Epithelial cell of prostate (primary cell): Measurements from ENCODE around the gene LRMDA.
"Not testable (repeated sequence)": the region's sequence is repeated elsewhere in the genome, so short reads cannot be mapped to it uniquely, and the experiment has no call there.

Source experiments
- DNase-seq: peaks from one replicate; pipeline ENCODE4 v3.0.0-alpha.2; 2011; ENCODE audit warnings: low read depth, low spot score
- H3K27ac ChIP-seq: fragments of 450-650 bp; 2 replicates; pipeline ENCODE4 v1.5.1; 2017; ENCODE audit warnings: mild to moderate bottlenecking

LRMDA gene

DNA sequence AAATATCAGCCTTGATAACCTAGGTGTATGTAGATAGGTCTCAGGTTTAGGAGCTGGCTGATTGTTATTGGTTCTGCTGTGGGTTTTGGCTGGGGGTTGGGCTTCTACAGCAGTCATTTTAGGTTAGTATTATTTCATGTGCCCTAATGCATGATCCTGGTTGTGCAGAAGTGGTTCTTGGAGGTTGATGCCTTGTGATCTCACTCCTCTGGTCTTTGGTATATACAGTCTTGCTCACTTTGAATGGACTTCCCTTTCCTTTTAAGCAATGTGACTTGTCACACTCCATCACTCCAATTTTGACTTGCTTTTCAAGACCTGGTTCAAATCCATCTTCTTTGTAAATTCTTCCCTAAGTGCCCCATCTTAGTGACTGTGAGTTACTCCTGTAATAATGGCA lies 188.9 kb downstream of the LRMDA start:
- H3K27ac ChIP-seq: no peak overlapping the region
- no peak for DNase-seq

DNA sequence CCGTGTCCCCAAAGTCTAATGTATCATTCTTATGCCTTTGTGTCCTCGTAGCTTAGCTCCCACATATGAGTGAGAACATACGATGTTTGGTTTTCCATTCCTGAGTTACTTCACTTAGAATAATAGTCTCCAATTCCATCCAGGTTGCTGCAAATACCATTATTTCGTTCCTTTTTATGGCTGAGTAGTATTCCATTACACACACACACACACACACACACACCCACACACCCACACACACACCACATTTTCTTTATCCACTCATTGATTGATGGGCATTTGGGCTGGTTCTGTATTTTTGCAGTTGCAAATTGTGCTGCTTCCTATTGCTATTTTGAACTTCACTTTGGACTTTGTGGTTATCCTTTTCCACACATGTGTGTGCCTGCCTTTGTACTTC lies 189.6 kb downstream of the LRMDA start:
- DNase-seq, H3K27ac ChIP-seq: not testable (repeated sequence)

DNA sequence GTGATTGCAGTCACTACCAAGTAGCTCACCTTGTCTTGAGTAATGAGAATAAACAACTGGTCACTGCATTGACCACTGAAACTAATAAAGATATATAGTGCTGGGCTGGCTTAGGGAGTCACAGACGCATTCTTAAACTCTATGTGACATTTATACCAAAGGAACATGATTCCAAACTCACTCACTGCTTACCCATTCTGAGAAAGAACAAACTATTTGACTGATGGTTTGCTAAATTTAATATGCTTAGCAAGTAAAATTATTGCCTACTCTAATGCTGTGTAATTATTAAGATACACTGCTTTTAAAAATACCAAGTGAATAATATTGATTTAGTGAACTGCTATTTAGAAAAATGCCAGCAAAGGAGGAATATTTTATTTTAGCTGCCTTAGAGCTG lies 191.1 kb downstream of the LRMDA start:
- H3K27ac ChIP-seq: no peak overlapping the region

DNA sequence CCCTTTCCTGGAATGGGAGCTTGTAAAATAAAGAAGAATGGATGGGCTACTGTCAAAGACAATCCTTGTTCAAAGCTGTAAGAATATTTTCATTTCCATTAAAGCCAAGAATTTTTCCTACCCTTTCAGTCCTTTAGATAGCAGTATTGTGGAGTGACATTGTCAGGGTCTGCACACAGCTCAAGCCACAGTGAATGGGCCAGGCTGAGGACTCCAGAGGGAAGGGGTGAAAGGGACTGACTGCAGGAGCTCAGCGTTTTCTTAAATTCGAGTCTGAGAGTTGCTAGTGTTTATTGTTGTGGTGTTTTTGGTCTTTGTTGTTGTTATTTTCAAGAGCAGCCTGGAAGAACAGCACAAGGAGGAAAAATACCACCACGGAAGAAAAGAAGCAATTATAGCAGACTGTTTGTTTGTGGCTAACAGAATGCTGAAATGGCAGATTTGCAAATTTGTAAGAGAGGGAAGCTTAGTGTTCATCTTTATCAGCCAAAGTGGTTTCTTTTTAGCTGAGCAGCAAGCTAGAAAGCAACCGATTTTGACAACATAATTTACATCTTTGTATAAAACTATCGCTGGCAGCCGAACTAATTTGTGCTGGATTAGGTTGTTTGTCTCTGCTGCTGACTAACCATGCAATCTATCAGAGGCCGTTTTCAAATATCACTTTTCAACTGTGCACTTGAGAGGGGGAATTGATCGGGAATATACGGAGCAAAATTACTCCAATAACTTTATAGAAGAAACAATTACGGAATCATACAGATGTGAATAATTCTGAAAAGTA lies 192.1 kb downstream of the LRMDA start:
- DNase-seq: no peak
- H3K27ac ChIP-seq: no peak overlapping the region

More for the DNA sequence above, 191.1 kb downstream of the LRMDA start:
- no peak for DNase-seq

DNA sequence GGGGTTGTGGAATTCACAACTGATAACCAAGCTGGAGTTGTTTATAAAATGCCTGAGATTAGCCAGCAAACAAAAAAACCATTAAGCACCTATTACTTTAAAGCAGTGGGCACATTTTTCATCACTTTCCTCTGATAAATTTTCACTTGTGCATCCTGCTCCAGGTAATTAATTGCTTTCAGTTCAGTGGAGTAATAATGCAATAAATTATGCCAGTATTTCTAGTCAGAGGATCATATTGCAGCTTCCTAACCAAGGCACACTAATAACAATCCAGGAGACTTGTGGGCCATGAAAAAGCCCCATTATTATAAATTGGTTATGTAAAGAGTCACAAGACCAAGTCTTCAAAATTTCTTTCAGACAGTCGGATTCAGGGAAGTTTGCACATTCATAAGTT lies 193.2 kb downstream of the LRMDA start:
- DNase-seq: no peak
- H3K27ac ChIP-seq: no peak overlapping the region

DNA sequence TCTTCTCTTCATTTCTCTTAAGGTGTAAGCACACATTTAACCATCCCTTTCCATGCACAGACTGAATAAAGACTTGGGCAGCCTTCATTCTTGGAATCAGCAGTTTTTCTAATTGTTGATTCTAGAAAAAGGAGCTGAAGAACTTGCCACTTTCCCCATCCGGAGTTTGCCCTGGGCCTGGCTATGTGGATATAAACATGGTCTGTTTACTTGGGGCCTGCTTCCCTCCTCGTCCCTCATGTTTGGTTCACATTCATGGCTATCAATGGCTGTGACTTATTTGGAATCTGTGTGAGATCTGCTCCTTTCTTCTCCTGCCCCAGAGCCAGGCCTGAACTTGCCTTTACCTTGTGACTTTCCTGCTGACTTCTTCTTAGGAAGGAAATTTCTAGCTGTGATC lies 199.3 kb downstream of the LRMDA start:
- H3K27ac ChIP-seq: no peak overlapping the region
- no peak for DNase-seq

DNA sequence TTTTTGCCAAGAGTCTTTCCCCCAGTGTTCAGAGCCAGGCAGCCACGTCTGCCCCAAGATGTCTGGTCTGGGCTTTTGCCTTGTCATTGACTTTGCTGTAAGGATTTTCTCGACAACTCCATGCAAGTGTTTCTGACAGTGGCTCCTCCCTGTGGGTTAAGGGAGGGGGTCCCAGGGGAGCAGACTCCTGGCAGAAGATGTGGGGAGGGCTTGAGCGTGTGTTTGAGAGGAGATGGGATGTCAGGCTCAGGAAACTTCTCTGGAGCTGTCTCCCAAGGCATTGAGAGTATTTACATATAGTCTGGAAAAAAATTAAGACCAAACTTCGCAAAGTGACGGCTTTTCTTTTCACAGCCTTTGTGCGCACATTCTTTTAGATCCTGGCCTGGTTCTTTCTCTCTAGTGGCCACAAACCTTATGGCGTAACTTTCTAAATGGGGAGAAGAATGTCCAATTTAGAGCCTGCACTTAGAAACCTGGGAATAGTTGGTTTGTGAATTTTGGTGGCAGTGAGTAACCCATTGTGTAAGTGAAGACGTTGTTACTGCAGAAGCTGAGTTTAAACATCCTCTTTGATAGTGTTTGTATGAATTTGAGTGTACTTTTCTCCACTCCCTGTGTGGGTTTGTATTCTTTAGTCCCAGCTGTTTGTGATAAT lies 201.5 kb downstream of the LRMDA start:
- DNase-seq: no peak
- H3K27ac ChIP-seq: no peak overlapping the region

DNA sequence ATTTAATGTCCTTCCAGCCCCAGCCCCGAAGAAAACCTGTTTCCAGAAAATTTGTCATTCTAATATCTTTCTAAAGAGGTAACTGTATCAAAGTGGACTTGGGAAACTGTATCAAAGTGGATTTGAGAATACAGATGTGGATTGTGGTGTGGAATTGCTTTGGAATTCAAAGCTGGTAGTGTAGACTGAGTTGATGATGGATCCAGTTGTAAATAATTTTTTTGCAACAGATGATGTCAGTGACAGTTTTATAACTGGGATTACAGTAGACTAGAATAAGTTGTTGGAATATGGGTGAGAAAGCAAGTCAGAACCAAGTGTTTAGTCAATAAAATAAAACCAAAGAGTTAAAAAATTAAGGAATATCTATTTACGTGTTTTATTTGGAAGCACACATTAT lies 202.1 kb downstream of the LRMDA start:
- no peak for DNase-seq
- no peak overlapping the region for H3K27ac ChIP-seq

DNA sequence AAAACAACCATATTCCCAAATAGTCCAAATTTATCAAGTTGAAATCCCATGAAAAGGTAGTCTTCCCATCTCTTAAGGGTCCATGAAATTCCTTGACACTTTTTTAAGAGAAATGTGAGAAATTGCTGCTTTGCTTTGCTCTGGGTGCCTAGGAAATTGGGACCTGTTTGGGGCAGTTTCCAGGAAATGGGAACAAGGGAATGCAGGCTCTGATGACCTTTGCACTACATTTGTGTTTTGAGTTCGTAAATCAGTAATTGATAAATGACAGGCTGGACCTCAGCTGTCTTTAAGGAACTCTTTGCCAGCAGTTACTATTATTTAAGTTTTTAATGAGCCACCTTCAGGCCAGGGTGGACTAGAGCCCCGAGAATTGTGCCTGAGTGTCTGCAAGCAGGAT lies 203.5 kb downstream of the LRMDA start:
- H3K27ac ChIP-seq: no peak overlapping the region
- DNase-seq: no peak

DNA sequence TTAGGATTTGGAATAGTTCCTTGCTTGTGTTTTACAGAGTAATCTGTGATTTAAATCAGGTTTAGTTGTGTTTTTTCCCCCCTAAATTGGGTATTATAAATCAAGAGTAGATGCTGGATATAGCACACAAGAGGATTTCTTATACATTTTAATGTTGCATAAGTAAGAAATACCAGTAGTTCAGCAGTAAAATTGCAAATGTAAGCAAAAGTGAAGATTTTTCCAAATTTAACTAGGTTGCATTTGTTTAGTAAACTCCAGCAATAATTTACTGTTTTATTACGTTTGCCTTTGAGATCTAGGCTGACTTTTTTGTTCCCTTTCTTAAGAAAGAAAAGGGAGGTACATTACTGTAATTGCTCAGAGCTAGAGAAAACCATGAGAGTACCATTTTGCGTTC lies 207.3 kb downstream of the LRMDA start:
- no peak for DNase-seq
- no peak overlapping the region for H3K27ac ChIP-seq

DNA sequence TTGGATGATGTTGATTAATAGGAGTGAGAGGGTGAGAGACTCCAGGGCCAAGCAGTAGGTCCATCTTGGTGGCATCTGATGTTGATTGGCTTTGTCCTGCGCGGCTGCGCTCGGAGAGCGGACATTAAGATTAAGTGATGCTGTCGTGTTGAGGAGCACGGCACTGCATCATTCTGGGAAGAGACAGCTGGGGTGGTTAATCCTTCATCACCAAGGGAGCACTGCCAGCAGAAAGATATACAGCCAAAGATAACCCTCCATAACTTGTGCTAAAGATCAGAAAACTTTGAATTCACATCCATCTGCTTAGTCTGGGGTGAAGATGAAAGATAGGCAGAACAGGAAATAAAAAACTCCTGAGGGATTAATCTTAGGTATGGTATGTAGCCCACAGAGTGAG lies 208.3 kb downstream of the LRMDA start:
- H3K27ac ChIP-seq: no peak overlapping the region
- no peak for DNase-seq

DNA sequence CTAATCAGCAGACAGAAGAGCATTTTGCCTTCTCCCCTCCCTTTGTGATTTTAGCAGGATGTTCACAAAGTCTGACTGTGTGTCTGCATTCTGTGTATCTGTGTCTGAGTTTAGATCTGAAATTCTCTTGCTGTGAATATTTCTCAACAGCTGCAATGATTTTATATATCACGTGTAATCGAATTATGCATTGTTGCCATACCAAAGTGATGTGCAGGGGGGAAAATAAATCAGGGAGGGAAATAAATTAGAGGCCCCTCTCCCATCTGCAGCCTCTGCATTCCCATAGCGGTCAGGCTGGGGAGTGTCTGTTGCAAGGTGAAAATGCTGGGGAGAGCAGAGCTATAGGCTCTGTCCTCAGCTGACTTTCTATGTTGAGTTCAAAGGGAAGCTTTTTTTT lies 209.0 kb downstream of the LRMDA start:
- H3K27ac ChIP-seq: no peak overlapping the region
- DNase-seq: no peak

DNA sequence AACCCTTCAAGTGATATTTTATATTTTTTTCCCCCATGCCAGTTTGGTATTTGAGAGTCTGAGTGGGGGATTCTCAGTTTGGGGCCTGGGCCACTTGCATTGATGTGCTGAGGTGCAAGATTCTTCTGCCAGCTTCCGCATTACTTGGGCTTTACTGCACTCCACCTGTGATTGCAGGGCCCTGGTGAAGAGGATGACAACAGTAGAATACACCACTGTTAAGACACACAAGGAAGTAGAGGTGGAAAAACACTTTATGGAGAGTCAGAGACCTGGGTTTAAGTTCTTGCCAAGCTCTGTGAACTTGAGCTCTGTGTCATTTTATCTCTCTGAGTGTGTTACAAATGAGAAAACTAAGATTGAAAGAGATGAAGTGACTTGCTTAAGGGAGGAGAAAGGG lies 209.4 kb downstream of the LRMDA start:
- DNase-seq: no peak
- no peak overlapping the region for H3K27ac ChIP-seq

DNA sequence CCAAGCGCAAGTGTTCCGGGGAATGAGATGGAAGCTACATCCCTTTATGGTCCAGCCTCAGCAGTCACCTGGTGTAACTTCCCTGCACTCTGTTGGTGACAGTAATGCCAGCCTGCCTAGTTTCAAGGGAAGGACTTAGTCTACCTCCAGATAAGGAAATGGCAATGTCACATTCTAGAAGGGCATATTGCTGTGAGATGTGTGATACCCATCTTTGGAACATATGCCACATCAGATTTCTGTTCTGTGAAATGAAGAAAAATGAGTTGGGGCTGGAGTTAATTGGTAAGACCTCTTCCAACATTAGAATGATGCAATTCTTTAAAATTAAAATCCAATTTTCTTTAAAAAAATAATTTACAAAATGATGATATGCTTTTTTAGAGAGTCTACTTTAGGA lies 212.0 kb downstream of the LRMDA start:
- no peak for DNase-seq
- no peak overlapping the region for H3K27ac ChIP-seq

DNA sequence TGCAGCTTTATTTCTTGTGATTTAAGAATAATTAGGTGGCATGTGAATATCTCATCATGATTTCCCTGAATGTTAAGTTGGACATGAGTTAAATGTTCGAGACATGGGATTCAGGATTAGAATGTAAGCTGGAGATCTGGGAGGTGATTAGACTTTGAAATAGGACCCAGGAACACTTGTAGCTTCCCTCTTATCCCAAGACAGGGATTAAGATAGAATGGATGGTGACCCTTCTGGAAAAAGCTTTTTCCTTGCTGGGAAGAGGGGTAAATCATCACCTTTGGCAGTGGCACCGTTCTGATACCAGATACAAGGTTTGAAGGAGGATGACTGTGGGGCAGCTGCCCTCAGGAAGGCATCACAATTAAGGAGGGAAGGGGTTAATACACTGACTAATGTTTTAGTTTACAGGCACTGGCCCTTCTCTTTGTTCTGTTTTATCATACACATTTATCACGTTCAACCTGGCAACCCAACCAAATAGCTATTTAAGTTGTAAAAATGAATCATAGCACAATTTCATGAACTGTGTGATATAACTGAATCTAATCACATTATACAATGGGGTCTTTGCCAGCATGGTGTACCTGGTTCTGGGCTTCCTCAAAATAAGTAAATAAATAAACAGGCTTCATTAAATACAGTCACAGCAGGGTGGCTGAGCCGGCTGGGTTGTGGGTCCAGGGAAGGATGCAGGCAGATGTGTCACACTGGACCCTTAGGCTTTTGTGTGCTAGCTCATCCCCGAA lies 212.7 kb downstream of the LRMDA start:
- H3K27ac ChIP-seq: no peak overlapping the region
- no peak for DNase-seq

DNA sequence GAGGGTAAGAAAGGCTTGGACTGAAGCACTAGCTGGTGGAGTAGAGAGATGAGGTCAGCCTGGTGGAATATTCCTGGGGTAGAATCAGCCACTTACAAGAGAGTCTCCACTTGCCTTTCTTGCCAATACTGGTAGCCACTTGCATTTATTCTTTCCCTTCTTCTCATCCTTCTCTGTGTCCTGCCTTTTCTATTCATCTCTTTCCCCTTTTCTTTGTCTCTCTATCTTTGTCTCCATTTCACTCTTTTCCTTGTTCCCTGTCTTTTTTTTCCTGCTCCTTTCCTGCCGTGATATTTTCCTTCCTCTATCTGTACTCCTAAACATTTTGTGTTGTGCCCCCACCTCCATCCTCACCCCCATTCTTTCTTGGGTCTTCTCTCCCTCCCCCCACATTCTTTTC lies 214.3 kb downstream of the LRMDA start:
- no peak for DNase-seq
- no peak overlapping the region for H3K27ac ChIP-seq

DNA sequence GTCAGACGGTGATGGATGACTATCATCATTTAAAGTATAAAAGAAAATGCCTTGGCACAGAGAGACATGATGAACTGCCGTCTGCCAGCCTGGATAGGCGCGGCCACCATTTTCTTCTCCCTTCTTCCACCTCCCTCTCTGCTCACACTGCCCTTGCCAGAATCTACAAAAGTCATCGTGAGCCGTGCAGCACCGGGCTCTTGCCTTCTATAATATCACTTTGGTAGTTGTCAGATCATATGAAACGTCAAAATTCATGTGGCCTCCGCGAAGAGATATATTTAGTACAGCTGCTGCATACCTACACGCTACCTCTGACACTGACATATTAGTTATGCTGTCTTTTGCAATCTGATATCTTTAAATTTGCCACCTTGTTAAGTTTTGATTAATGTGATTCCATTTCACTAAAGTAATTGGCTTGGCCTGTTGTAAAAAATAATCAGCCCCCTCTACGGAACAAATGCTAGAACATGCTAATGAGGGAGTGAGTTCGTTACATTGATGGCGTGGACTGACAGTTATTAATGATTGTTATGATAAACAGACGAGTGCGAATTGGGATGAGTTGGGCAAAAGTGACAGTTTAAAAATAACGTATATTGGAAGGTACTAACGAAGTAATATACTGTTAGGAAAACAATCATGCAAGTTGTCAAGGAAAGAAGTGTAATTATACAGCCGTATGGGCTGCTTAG lies 214.9 kb downstream of the LRMDA start:
- no peak for DNase-seq
- H3K27ac ChIP-seq: no peak overlapping the region

DNA sequence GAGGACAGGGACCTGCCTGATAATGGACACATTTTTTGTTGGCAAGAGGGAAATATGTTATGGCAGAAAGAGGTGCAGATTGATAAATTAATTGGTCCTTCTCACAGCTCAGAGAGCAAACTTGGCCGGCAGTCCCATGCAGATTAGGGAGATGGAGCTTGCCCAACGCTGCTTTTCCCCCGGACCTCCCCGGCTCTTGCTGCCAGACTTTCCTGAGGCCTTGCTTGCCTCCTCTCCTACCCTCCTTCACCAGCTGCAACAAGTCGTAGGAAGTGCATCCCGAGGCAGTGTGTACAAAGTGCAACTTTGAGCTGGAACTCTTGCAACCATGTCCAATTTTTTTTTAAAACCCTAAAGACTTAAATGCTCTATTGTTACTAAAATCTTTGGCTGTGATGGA lies 215.5 kb downstream of the LRMDA start:
- no peak overlapping the region for H3K27ac ChIP-seq
- no peak for DNase-seq

DNA sequence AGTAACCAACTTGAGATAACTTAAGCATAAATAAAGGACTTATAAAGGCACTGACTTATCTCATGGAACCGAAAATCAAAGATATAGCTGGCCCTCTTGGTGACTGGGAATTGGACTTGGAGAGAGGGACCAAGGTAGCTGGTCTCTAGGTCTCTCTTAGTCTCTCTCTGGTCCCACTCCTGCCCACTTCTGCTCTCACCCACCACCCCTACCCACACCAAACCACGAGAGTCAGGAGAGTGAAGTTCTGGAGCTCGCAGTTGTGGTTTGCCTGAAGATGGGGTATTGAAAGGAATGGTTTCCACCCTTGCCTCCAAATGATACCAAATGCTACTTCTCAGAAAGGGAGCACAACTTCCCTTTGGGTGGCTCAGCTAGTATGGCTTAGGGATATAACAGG lies 216.3 kb downstream of the LRMDA start:
- no peak for DNase-seq
- no peak overlapping the region for H3K27ac ChIP-seq

DNA sequence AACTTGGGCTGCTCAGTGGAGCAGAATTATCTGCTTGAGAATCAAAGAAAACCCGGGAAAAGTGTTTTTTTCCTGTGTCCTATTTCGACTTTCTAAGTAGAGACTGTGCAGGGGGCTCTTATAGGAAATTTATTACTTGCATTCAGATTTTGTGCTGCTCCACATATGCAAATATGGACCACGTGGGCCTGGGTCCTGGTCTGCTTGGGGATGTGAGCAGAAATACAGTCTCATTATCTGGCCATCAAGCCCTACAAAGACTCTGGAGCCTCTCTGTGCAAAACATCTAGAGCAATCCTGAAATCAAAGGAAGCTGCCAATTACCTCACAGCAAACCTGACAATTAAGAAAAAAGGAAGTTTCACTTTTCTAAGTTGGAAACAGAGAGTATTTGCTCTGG lies 216.9 kb downstream of the LRMDA start:
- no peak overlapping the region for H3K27ac ChIP-seq
- no peak for DNase-seq

DNA sequence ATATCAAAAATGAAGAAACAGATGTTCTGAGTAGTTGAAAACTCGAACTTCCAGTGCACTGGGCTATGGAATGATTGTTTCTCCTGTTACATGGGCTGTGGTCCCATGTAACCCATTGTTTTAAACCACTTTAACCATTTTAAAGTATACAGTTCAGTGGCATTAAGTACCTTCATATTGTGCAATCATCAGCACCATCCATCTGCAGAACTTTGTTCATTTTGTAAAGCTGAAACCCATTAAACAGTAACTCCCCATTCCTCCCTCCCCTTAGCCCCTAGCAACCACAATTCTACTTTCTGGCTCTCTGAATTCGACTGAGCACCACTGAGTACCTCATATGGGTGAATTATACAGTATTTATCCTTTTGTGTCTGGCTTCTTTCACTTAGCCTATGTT lies 217.4 kb downstream of the LRMDA start:
- H3K27ac ChIP-seq: no peak overlapping the region

More for the DNA sequence above, 217.4 kb downstream of the LRMDA start:
- DNase-seq: no peak
